ENCODE results near the gene IL2RA. TPM values are rescaled to one million over a fixed set of nuclear protein-coding genes. Genes with fewer than 3 reads are reported as not detected.

The IL2RA gene
- total and polyA plus RNA-seq, 4 donors: 0.24 to 10.3 (median 3.4) TPM

GRCh38 chr10:6045878-6046772, 16.0 kb downstream of the IL2RA start:
- DNase-seq (no peak), ATAC-seq (ENCODE audit: insufficient read depth, low FRiP score) (no peak)
- Histone ChIP-seq H3K27me3 (ENCODE audit: control insufficient read depth in 3 of 3, insufficient read depth in 3 of 3, low read length in 2 of 3) (peaks cover 0 to 4% (median 0%) of the 10 kb centered on the region in 3 donors), H3K9ac (ENCODE audit: insufficient read depth in 1 of 2, low read length in 2 of 2) (no peak overlapping the region), H3K27ac (ENCODE audit: low read depth in 1 of 2, low read length in 1 of 2) (no peak overlapping the region), H3K9me3 (ENCODE audit: control insufficient read depth in 4 of 4, insufficient read depth in 3 of 4, low read length in 3 of 4) (no peaks in the 10 kb centered on the region), H3K36me3 (ENCODE audit: control insufficient read depth in 4 of 4, insufficient read depth in 4 of 4, low read length in 4 of 4) (no peaks in the 10 kb centered on the region), H3K4me3 (no peak overlapping the region), H3K4me1 (ENCODE audit: control insufficient read depth in 5 of 5, insufficient read depth in 5 of 5, low read length in 5 of 5) (peaks cover 0 to 5% (median 0%) of the 10 kb centered on the region in 5 donors)
- TF ChIP-seq, protein P1, sequence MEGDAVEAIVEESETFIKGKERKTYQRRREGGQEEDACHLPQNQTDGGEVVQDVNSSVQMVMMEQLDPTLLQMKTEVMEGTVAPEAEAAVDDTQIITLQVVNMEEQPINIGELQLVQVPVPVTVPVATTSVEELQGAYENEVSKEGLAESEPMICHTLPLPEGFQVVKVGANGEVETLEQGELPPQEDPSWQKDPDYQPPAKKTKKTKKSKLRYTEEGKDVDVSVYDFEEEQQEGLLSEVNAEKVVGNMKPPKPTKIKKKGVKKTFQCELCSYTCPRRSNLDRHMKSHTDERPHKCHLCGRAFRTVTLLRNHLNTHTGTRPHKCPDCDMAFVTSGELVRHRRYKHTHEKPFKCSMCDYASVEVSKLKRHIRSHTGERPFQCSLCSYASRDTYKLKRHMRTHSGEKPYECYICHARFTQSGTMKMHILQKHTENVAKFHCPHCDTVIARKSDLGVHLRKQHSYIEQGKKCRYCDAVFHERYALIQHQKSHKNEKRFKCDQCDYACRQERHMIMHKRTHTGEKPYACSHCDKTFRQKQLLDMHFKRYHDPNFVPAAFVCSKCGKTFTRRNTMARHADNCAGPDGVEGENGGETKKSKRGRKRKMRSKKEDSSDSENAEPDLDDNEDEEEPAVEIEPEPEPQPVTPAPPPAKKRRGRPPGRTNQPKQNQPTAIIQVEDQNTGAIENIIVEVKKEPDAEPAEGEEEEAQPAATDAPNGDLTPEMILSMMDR (IDR thresholded peaks at IDR 0.05; ENCODE audit: control extremely low read depth, extremely low read depth): no peak
- WGBS, 2 donors: 66 to 68% methylated on average over 9 of the region's 9 CpGs

GRCh38 chr10:6045314-6045848, 16.8 kb downstream of the IL2RA start:
- no peak overlapping the region for H3K27ac ChIP-seq (ENCODE audit: low read depth in 1 of 2, low read length in 1 of 2)
- WGBS, 2 donors: 22 to 55% methylated on average over 8 of the region's 8 CpGs
- no peak overlapping the region for H3K4me3 ChIP-seq
- no peak overlapping the region for H3K9ac ChIP-seq (ENCODE audit: insufficient read depth in 1 of 2, low read length in 2 of 2)
- H3K9me3 ChIP-seq (ENCODE audit: control insufficient read depth in 4 of 4, insufficient read depth in 3 of 4, low read length in 3 of 4): no peaks in the 10 kb centered on the region
- no peaks in the 10 kb centered on the region for H3K36me3 ChIP-seq (ENCODE audit: control insufficient read depth in 4 of 4, insufficient read depth in 4 of 4, low read length in 4 of 4)
- TF ChIP-seq, protein P1 (IDR thresholded peaks at IDR 0.05; ENCODE audit: control extremely low read depth, extremely low read depth): no peak
- no peak for ATAC-seq (ENCODE audit: insufficient read depth, low FRiP score)
- peaks cover 0 to 4% (median 0%) of the 10 kb centered on the region in 3 donors for H3K27me3 ChIP-seq (ENCODE audit: control insufficient read depth in 3 of 3, insufficient read depth in 3 of 3, low read length in 2 of 3)
- no peak for DNase-seq
- H3K4me1 ChIP-seq (ENCODE audit: control insufficient read depth in 5 of 5, insufficient read depth in 5 of 5, low read length in 5 of 5): no peaks in the 10 kb centered on the region

DNA sequence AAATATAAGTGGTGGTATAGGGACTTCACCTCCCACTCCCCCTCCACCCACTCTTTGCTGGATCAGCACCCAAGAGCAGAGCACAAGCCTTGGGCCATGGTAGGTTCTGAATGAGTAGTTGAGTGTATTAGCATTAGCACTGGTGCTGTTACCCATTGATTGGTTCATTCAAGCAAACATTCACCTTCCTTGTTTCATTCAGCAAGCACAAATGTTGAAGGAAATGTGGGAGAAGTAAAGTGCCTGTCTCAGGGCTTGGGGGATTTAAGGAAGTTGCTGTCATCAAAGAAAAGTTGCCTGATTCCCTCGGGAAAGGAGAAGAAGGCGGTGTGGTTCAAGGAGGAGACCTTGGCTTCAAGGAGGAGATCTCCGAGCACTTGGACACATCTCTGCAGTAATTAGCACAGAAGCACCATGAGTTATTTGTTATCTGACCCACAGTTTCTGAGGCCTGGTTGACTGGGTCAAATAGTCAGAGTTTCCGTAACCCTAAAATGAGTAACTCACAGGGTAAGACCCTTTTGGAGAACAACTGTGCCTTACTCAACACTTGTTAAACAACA, 17.3 kb downstream of the IL2RA start:
- Histone ChIP-seq H3K27ac (ENCODE audit: low read depth in 1 of 2, low read length in 1 of 2) (no peak overlapping the region), H3K36me3 (ENCODE audit: control insufficient read depth in 4 of 4, insufficient read depth in 4 of 4, low read length in 4 of 4) (no peaks in the 10 kb centered on the region), H3K9ac (ENCODE audit: insufficient read depth in 1 of 2, low read length in 2 of 2) (no peak overlapping the region), H3K27me3 (ENCODE audit: control insufficient read depth in 3 of 3, insufficient read depth in 3 of 3, low read length in 2 of 3) (peaks cover 0 to 4% (median 0%) of the 10 kb centered on the region in 3 donors), H3K4me1 (ENCODE audit: control insufficient read depth in 5 of 5, insufficient read depth in 5 of 5, low read length in 5 of 5) (no peaks in the 10 kb centered on the region), H3K9me3 (ENCODE audit: control insufficient read depth in 4 of 4, insufficient read depth in 3 of 4, low read length in 3 of 4) (no peaks in the 10 kb centered on the region), H3K4me3 (no peak overlapping the region)
- DNase-seq (no peak), ATAC-seq (ENCODE audit: insufficient read depth, low FRiP score) (no peak)
- TF ChIP-seq, protein P1 (IDR thresholded peaks at IDR 0.05; ENCODE audit: control extremely low read depth, extremely low read depth): no peak
- 55 to 70% methylated on average over 4 of the region's 4 CpGs for WGBS, 2 donors

Measured in lung (tissue), 12 donors.